ENCODE measurements around the gene CLCNKB. TPM values are rescaled to one million over a fixed set of nuclear protein-coding genes. Genes with fewer than 3 reads are reported as not detected.
A peak's percentile ranks its signal among the peaks of the same experiment; 100 is the strongest.
"Not testable (repeated sequence)": the region's sequence is repeated elsewhere in the genome, so short reads cannot be mapped to it uniquely, and the experiment has no call there.

The CLCNKB gene
- total RNA-seq, 1 donor from 2014 or later, result 0.57 TPM

GRCh38 chr1:16029288-16029687, 14.3 kb upstream of the CLCNKB start:
- TF ChIP-seq CTCF (IDR thresholded peaks at IDR 0.05), result no peak
- no peaks in the 10 kb centered on the region for H3K9me3 Mint-ChIP-seq (ENCODE audit: low read depth)
- no peak for DNase-seq (ENCODE audit: low spot score)
- H3K27ac Mint-ChIP-seq (ENCODE audit: unreplicated experiment), result no peak overlapping the region
- peaks cover 4% of the 10 kb centered on the region for H3K27me3 Mint-ChIP-seq (ENCODE audit: low read depth)
- H3K4me1 Mint-ChIP-seq (ENCODE audit: low read depth), result peaks cover 7% of the 10 kb centered on the region
- H3K4me3 Mint-ChIP-seq (ENCODE audit: unreplicated experiment), result no peak overlapping the region
- no peaks in the 10 kb centered on the region for H3K36me3 Mint-ChIP-seq (ENCODE audit: low read depth)

GRCh38 chr1:16031551-16031950, 12.0 kb upstream of the CLCNKB start:
- Mint-ChIP-seq H3K4me1 (ENCODE audit: low read depth) (peaks cover 7% of the 10 kb centered on the region), H3K36me3 (ENCODE audit: low read depth) (no peaks in the 10 kb centered on the region), H3K4me3 (ENCODE audit: unreplicated experiment) (no peak overlapping the region), H3K9me3 (ENCODE audit: low read depth) (no peaks in the 10 kb centered on the region), H3K27ac (ENCODE audit: unreplicated experiment) (no peak overlapping the region), H3K27me3 (ENCODE audit: low read depth) (peaks cover 4% of the 10 kb centered on the region)
- DNase-seq (ENCODE audit: low spot score), result no peak
- no peak for TF ChIP-seq CTCF (IDR thresholded peaks at IDR 0.05)

- Mint-ChIP-seq H3K4me3 (ENCODE audit: unreplicated experiment) (no peak overlapping the region), H3K9me3 (ENCODE audit: low read depth) (no peaks in the 10 kb centered on the region), H3K27me3 (ENCODE audit: low read depth) (peaks cover 7% of the 10 kb centered on the region), H3K4me1 (ENCODE audit: low read depth) (peaks cover 7% of the 10 kb centered on the region), H3K36me3 (ENCODE audit: low read depth) (no peaks in the 10 kb centered on the region), H3K27ac (ENCODE audit: unreplicated experiment) (no peak overlapping the region)
- peak; percentile 93 for TF ChIP-seq CTCF (IDR thresholded peaks at IDR 0.05)
- DNase-seq (ENCODE audit: low spot score), result no peak
Measured at GRCh38 chr1:16032388-16033102, 11.0 kb upstream of the CLCNKB start.

GRCh38 chr1:16033103-16033632, 10.4 kb upstream of the CLCNKB start:
- H3K27me3 Mint-ChIP-seq (ENCODE audit: low read depth); H3K9me3 Mint-ChIP-seq (ENCODE audit: low read depth); H3K36me3 Mint-ChIP-seq (ENCODE audit: low read depth); H3K4me3 Mint-ChIP-seq (ENCODE audit: unreplicated experiment); H3K4me1 Mint-ChIP-seq (ENCODE audit: low read depth); H3K27ac Mint-ChIP-seq (ENCODE audit: unreplicated experiment); DNase-seq (ENCODE audit: low spot score): not testable (repeated sequence)

GRCh38 chr1:16036461-16036860, 7.1 kb upstream of the CLCNKB start:
- not testable (repeated sequence) for DNase-seq (ENCODE audit: low spot score); H3K9me3 Mint-ChIP-seq (ENCODE audit: low read depth); H3K27me3 Mint-ChIP-seq (ENCODE audit: low read depth); H3K27ac Mint-ChIP-seq (ENCODE audit: unreplicated experiment); H3K4me1 Mint-ChIP-seq (ENCODE audit: low read depth); H3K36me3 Mint-ChIP-seq (ENCODE audit: low read depth); H3K4me3 Mint-ChIP-seq (ENCODE audit: unreplicated experiment)

- H3K27me3 Mint-ChIP-seq (ENCODE audit: low read depth), result peaks cover 10% of the 10 kb centered on the region
- H3K36me3 Mint-ChIP-seq (ENCODE audit: low read depth), result no peaks in the 10 kb centered on the region
- no peaks in the 10 kb centered on the region for H3K9me3 Mint-ChIP-seq (ENCODE audit: low read depth)
- H3K4me3 Mint-ChIP-seq (ENCODE audit: unreplicated experiment), result no peak overlapping the region
- no peak overlapping the region for H3K27ac Mint-ChIP-seq (ENCODE audit: unreplicated experiment)
- no peak for TF ChIP-seq CTCF (IDR thresholded peaks at IDR 0.05)
- H3K4me1 Mint-ChIP-seq (ENCODE audit: low read depth), result no peaks in the 10 kb centered on the region
- DNase-seq (ENCODE audit: low spot score), result no peak
Measured at GRCh38 chr1:16038620-16038912, 5.0 kb upstream of the CLCNKB start.

- peaks cover 10% of the 10 kb centered on the region for H3K27me3 Mint-ChIP-seq (ENCODE audit: low read depth)
- H3K4me1 Mint-ChIP-seq (ENCODE audit: low read depth); H3K4me3 Mint-ChIP-seq (ENCODE audit: unreplicated experiment); H3K27ac Mint-ChIP-seq (ENCODE audit: unreplicated experiment); H3K36me3 Mint-ChIP-seq (ENCODE audit: low read depth); H3K9me3 Mint-ChIP-seq (ENCODE audit: low read depth); DNase-seq (ENCODE audit: low spot score): not testable (repeated sequence)
Measured at GRCh38 chr1:16039871-16040270, 3.7 kb upstream of the CLCNKB start.

All from chondrocyte (in vitro differentiated cells).